WTC11 (cell line): Measurements from ENCODE around the gene RMND5B. TPM values are rescaled to one million over a fixed set of nuclear protein-coding genes. Genes with fewer than 3 reads are reported as not detected.
A peak's percentile ranks its signal among the peaks of the same experiment; 100 is the strongest.

Experiments
- ATAC-seq: fragments of 200-7000 bp; cut with Tn5 transposase; 2 replicates; pipeline ENCODE4 v1.10.0; 2021; ENCODE audit warnings: mild to moderate bottlenecking, moderate library complexity
- CTCF ChIA-PET: fragments of 300-600 bp; sonication (Branson Sonifier 250); formaldehyde crosslinking; loops from one replicate; lab custom pipeline; 2021; ENCODE audit warnings: antibody characterized with exemption; lab: Charles Lee
- POLR2A ChIA-PET: fragments of 350-600 bp; sonication (Branson Sonifier 250); formaldehyde crosslinking; loops from one replicate; lab custom pipeline; 2021; ENCODE audit warnings: antibody characterized with exemption; lab: Charles Lee
- DNase-seq: peaks from one replicate; pipeline ENCODE4 v3.0.0; 2021; ENCODE audit warnings: low spot score
- H3K27ac Mint-ChIP-seq: 2 replicates; pipeline ENCODE4 v1.8.0; 2021; ENCODE audit warnings: mixed read lengths
- H3K27me3 Mint-ChIP-seq: 2 replicates; pipeline ENCODE4 v1.8.0; 2021; ENCODE audit warnings: low read depth, mild to moderate bottlenecking, moderate library complexity, mixed read lengths
- H3K36me3 Mint-ChIP-seq: 2 replicates; pipeline ENCODE4 v1.8.0; 2021; ENCODE audit warnings: mixed read lengths
- H3K4me1 Mint-ChIP-seq: 2 replicates; pipeline ENCODE4 v1.8.0; 2022; ENCODE audit warnings: mixed read lengths
- H3K4me3 Mint-ChIP-seq: 2 replicates; pipeline ENCODE4 v1.8.0; 2021; ENCODE audit warnings: mild to moderate bottlenecking, moderate library complexity, mixed read lengths
- H3K9me3 Mint-ChIP-seq: 2 replicates; pipeline ENCODE4 v1.8.0; 2021; ENCODE audit warnings: mixed read lengths
- ATF1 ChIP-seq: sonication (generic); formaldehyde crosslinking; IDR thresholded peaks from 2 replicates; pipeline ENCODE4 v1.8.1; 2023; ENCODE audit warnings: mild to moderate bottlenecking, moderate library complexity, missing genetic modification reagents
- CREB1 ChIP-seq: sonication (generic); formaldehyde crosslinking; IDR thresholded peaks from 2 replicates; pipeline ENCODE4 v1.8.0; 2023; ENCODE audit warnings: mild to moderate bottlenecking, missing genetic modification reagents
- ETV6 ChIP-seq: sonication (generic); formaldehyde crosslinking; IDR thresholded peaks from 2 replicates; pipeline ENCODE4 v1.8.1; 2022; ENCODE audit warnings: mild to moderate bottlenecking, missing genetic modification reagents
- FOXJ3 ChIP-seq: sonication (generic); formaldehyde crosslinking; IDR thresholded peaks from 2 replicates; pipeline ENCODE4 v1.9.0; 2021; ENCODE audit warnings: missing genetic modification reagents, mild to moderate bottlenecking, borderline replicate concordance
- FOXK1 ChIP-seq: sonication (generic); formaldehyde crosslinking; IDR thresholded peaks from 2 replicates; pipeline ENCODE4 v1.8.0; 2022; ENCODE audit warnings: mild to moderate bottlenecking, moderate library complexity, missing genetic modification reagents
- GTF2I ChIP-seq: fragments of 250-450 bp; sonication (Bioruptor Pico); conservative IDR thresholded peaks from 2 replicates; pipeline ENCODE4 v1.4.0; 2021; ENCODE audit warnings: mild to moderate bottlenecking
- PRRX2 ChIP-seq: fragments of 250-450 bp; sonication (Bioruptor Pico); IDR thresholded peaks from 2 replicates; pipeline ENCODE4 v1.8.0; 2021; ENCODE audit warnings: mild to moderate bottlenecking
- SMAD4 ChIP-seq: sonication (generic); formaldehyde crosslinking; IDR thresholded peaks from 2 replicates; pipeline ENCODE4 v1.8.0; 2022; ENCODE audit warnings: mild to moderate bottlenecking, missing genetic modification reagents
- TEAD4 ChIP-seq: sonication (generic); formaldehyde crosslinking; IDR thresholded peaks from 2 replicates; pipeline ENCODE4 v1.8.0; 2022; ENCODE audit warnings: mild to moderate bottlenecking, missing genetic modification reagents
- ZNF121 ChIP-seq: sonication (generic); formaldehyde crosslinking; IDR thresholded peaks from 2 replicates; pipeline ENCODE4 v1.8.0; 2023; ENCODE audit warnings: missing genetic modification reagents
- ZNF671 ChIP-seq: fragments of 250-450 bp; sonication (Bioruptor Pico); IDR thresholded peaks from 2 replicates; pipeline ENCODE4 v1.8.0; 2021; ENCODE audit warnings: mild to moderate bottlenecking
- total RNA-seq: library from RNA; stranded (reverse); gene quantifications from 3 replicates; pipeline ENCODE4 v1.2.3, GENCODE V29; 2021
- TF ChIP-seq, protein P1 (sequence below): fragments of 250-450 bp; sonication (Bioruptor Pico); IDR thresholded peaks from 2 replicates; pipeline ENCODE4 v2.1.2; 2022; ENCODE audit warnings: mild to moderate bottlenecking, moderate library complexity
- TF ChIP-seq, protein P2 (sequence below): sonication (generic); formaldehyde crosslinking; IDR thresholded peaks from 2 replicates; pipeline ENCODE4 v1.8.1; 2023; ENCODE audit warnings: mild to moderate bottlenecking, missing genetic modification reagents
- TF ChIP-seq, protein P3 (sequence below): sonication (generic); formaldehyde crosslinking; IDR thresholded peaks from 2 replicates; pipeline ENCODE4 v1.8.1; 2022; ENCODE audit warnings: mild to moderate bottlenecking, missing genetic modification reagents, moderate library complexity, borderline replicate concordance
- TF ChIP-seq, protein P4 (sequence below): sonication (generic); formaldehyde crosslinking; IDR thresholded peaks from 2 replicates; pipeline ENCODE4 v1.8.0; 2022; ENCODE audit warnings: missing genetic modification reagents
- TF ChIP-seq, protein P5 (sequence below): fragments of 250-450 bp; sonication (Bioruptor Pico); IDR thresholded peaks from 2 replicates; pipeline ENCODE4 v1.9.0; 2021; ENCODE audit warnings: moderate library complexity, mild to moderate bottlenecking, inconsistent platforms, borderline replicate concordance

The RMND5B gene
- total RNA-seq, 1 experiment from 2014 or later = 93.3 TPM

DNA sequence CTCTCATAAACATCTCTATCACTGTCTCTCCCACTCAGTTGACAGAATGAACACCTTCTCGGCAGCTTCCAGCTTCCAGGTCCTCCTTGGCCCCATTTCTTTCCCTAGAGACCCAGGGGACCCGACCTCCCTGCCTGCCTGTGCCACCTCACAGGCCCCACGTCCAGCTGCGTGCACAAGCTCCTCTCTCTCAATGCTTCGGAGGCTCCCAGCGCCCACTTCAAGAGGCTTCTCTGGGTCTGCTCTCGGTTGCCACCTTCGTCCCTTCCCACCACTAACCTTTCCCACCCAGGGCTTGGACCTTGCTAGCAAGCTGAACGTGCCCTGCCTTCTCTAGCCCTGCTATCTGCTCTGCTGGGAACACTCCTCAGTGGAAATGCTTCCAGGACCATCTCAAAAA, 20.3 kb upstream of the RMND5B start (continued):
- TF ChIP-seq, protein P1, sequence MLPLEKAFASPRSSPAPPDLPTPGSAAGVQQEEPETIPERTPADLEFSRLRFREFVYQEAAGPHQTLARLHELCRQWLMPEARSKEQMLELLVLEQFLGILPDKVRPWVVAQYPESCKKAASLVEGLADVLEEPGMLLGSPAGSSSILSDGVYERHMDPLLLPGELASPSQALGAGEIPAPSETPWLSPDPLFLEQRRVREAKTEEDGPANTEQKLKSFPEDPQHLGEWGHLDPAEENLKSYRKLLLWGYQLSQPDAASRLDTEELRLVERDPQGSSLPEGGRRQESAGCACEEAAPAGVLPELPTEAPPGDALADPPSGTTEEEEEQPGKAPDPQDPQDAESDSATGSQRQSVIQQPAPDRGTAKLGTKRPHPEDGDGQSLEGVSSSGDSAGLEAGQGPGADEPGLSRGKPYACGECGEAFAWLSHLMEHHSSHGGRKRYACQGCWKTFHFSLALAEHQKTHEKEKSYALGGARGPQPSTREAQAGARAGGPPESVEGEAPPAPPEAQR (CRISPR knock-in tag) = no peak
- TF ChIP-seq ATF1 (CRISPR knock-in tag) = no peak
- no peak for TF ChIP-seq CREB1 (CRISPR knock-in tag)
- no peak for TF ChIP-seq ZNF121 (CRISPR knock-in tag)
- TF ChIP-seq, protein P2, sequence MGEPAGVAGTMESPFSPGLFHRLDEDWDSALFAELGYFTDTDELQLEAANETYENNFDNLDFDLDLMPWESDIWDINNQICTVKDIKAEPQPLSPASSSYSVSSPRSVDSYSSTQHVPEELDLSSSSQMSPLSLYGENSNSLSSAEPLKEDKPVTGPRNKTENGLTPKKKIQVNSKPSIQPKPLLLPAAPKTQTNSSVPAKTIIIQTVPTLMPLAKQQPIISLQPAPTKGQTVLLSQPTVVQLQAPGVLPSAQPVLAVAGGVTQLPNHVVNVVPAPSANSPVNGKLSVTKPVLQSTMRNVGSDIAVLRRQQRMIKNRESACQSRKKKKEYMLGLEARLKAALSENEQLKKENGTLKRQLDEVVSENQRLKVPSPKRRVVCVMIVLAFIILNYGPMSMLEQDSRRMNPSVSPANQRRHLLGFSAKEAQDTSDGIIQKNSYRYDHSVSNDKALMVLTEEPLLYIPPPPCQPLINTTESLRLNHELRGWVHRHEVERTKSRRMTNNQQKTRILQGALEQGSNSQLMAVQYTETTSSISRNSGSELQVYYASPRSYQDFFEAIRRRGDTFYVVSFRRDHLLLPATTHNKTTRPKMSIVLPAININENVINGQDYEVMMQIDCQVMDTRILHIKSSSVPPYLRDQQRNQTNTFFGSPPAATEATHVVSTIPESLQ (CRISPR knock-in tag) = no peak
- no peak for TF ChIP-seq ETV6 (CRISPR knock-in tag)
- no peak for TF ChIP-seq FOXK1 (CRISPR knock-in tag)
- no peak for TF ChIP-seq GTF2I (CRISPR knock-in tag)
- TF ChIP-seq, protein P3, sequence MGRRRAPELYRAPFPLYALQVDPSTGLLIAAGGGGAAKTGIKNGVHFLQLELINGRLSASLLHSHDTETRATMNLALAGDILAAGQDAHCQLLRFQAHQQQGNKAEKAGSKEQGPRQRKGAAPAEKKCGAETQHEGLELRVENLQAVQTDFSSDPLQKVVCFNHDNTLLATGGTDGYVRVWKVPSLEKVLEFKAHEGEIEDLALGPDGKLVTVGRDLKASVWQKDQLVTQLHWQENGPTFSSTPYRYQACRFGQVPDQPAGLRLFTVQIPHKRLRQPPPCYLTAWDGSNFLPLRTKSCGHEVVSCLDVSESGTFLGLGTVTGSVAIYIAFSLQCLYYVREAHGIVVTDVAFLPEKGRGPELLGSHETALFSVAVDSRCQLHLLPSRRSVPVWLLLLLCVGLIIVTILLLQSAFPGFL (CRISPR knock-in tag) = no peak
- TF ChIP-seq FOXJ3 = no peak
- TF ChIP-seq ZNF671 = no peak
- TF ChIP-seq, protein P4, sequence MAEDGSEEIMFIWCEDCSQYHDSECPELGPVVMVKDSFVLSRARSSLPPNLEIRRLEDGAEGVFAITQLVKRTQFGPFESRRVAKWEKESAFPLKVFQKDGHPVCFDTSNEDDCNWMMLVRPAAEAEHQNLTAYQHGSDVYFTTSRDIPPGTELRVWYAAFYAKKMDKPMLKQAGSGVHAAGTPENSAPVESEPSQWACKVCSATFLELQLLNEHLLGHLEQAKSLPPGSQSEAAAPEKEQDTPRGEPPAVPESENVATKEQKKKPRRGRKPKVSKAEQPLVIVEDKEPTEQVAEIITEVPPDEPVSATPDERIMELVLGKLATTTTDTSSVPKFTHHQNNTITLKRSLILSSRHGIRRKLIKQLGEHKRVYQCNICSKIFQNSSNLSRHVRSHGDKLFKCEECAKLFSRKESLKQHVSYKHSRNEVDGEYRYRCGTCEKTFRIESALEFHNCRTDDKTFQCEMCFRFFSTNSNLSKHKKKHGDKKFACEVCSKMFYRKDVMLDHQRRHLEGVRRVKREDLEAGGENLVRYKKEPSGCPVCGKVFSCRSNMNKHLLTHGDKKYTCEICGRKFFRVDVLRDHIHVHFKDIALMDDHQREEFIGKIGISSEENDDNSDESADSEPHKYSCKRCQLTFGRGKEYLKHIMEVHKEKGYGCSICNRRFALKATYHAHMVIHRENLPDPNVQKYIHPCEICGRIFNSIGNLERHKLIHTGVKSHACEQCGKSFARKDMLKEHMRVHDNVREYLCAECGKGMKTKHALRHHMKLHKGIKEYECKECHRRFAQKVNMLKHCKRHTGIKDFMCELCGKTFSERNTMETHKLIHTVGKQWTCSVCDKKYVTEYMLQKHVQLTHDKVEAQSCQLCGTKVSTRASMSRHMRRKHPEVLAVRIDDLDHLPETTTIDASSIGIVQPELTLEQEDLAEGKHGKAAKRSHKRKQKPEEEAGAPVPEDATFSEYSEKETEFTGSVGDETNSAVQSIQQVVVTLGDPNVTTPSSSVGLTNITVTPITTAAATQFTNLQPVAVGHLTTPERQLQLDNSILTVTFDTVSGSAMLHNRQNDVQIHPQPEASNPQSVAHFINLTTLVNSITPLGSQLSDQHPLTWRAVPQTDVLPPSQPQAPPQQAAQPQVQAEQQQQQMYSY (CRISPR knock-in tag) = no peak
- no peak for TF ChIP-seq SMAD4
- TF ChIP-seq, protein P5, sequence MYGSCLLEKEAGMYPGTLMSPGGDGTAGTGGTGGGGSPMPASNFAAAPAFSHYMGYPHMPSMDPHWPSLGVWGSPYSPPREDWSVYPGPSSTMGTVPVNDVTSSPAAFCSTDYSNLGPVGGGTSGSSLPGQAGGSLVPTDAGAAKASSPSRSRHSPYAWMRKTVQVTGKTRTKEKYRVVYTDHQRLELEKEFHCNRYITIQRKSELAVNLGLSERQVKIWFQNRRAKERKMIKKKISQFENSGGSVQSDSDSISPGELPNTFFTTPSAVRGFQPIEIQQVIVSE (CRISPR knock-in tag) = no peak

DNA sequence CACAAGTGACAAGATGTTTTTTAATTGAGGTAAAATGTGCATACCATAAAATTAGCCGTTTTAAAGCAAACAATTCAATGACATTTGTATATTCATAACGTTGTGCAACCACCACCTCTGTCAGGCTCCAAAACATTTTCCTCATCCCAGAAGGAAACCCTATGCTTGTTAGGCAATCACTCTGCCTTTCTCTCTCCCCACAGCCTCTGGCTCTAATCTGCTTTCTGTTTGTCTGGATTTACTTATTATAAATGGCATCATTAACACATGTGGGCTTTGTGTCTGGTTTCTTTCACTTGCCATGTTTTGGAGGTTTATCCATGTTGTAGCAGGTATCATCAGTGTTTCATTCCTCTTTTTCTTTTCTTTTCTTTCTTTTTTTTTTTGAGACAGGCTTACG, 18.9 kb upstream of the RMND5B start:
- ChIA-PET POLR2A (no interaction called here), CTCF (interaction anchor here (1.9 kb wide), 2 partner anchors 9 to 36 kb away, joined by 6 to 8 read pairs; no protein-coding TSS in a partner anchor)
- TF ChIP-seq PRRX2 (CRISPR knock-in tag) = no peak
- Mint-ChIP-seq H3K27ac (no peak overlapping the region), H3K4me1 (peaks cover 37% of the 10 kb centered on the region), H3K9me3 (peaks cover 5% of the 10 kb centered on the region; the same call in 1 of the 2 replicates), H3K36me3 (no peaks in the 10 kb centered on the region), H3K4me3 (no peak overlapping the region), H3K27me3 (no peaks in the 10 kb centered on the region)
- DNase-seq = no peak
- no peak for ATAC-seq

DNA sequence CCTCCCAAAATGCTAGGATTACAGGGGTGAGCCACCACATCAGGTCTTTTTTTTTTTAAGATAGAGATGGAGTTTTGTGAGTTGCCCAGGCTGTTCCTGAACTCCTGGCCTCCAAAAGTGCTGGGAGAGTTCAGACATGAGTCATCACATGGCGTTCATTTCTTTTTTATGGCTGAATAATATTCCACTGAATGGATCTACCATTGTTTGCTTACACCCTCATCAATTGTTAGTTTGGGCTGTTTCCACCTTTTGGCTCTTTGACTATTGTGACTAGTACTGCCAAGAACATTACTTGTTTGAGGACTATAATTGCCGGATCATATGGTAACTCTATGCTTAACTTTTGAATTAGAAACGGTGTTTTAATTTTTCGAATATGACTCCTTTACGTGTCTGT, 18.3 kb upstream of the RMND5B start:
- ATAC-seq (no peak), DNase-seq (no peak)
- CTCF ChIA-PET = interaction anchor here (0.7 kb wide), 1 partner anchor 8 kb away, joined by 3 read pairs; no protein-coding TSS in a partner anchor
- Mint-ChIP-seq H3K36me3 (no peaks in the 10 kb centered on the region), H3K27ac (peak overlapping the region; percentile 94), H3K4me1 (peaks cover 42% of the 10 kb centered on the region), H3K9me3 (peaks cover 5% of the 10 kb centered on the region; the same call in 1 of the 2 replicates), H3K4me3 (peak overlapping the region; percentile 76), H3K27me3 (no peaks in the 10 kb centered on the region)
- peak; percentile 62; the same call in 1 of the 2 replicates for TF ChIP-seq GTF2I (CRISPR knock-in tag)
- TF ChIP-seq TEAD4 = no peak
- POLR2A ChIA-PET = no interaction called here
